ENCODE results near the gene APOBEC3A. TPM values are rescaled to one million over a fixed set of nuclear protein-coding genes. Genes with fewer than 3 reads are reported as not detected.
A peak's percentile ranks its signal among the peaks of the same experiment; 100 is the strongest.

The APOBEC3A gene
- total and polyA plus RNA-seq, 2 of the 8 experiments (the other 6 are each of a cell fraction or from before 2014, with no cell fraction given), result not detected

DNA sequence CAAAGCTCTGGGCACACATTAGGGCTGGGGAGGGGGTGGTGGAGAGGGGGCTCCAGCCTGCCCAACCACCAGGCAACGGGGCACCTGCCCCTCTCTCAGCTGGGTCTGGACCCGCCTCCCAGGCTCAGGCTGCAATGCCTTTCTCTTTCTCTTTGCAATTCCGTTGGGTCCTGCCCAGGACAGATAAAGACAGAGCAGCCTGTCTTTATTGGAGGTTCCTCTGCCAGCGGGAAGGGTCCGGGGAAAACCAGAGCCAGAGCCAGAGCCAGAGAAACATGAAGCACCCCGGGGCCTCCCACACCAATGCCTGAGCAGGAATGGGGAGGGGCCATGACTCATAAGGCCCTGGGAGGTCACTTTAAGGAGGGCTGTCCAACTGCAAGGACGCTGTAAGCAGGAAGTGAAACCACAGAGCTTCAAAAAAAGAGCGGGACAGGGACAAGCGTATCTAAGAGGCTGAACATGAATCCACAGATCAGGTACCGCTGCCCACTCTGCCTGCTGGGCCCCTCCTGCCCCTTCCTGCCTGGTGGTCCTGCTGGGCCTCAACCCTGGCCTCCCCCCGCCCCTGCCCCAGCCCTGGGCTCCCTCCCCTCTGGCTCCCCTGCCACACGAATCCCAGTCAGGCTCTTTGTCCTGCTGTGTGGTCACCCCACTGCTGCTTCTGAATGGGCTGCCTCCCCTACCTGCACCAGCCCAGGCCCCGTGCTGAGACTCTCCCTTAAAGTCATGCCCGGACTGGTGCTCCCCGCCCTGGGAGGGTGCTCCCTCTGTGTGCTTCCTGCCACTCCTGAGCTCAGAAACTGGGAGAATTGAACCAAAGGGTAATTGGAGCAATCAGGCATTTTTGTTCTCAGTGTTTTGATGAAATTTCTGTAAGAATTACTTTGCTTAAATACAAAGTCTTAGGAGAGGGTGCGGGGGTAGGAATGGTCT lies 24.9 kb downstream of the APOBEC3A start, which contains the start of gene APOBEC3B (continued):
- TF ChIP-seq POLR2AphosphoS5 (IDR thresholded peaks at IDR 0.05; ENCODE audit: low read depth, low read length) (0 out of 2 replicates have a peak, but pooled peaks have one; percentile 28), RBBP5 (IDR thresholded peaks at IDR 0.05; ENCODE audit: borderline replicate concordance, low read depth, low read length) (no peak), SUZ12 (IDR thresholded peaks at IDR 0.05; ENCODE audit: low read length) (no peak), JUND (IDR thresholded peaks at IDR 0.05; ENCODE audit: low read length) (peak; percentile 91), GABPA (IDR thresholded peaks at IDR 0.05; ENCODE audit: borderline replicate concordance, insufficient read depth, low read length) (no peak), KDM1A (IDR thresholded peaks at IDR 0.05; ENCODE audit: borderline replicate concordance, low read length) (no peak), EGR1 (IDR thresholded peaks at IDR 0.05; ENCODE audit: borderline replicate concordance, low read depth, low read length) (no peak), CREB1 (IDR thresholded peaks at IDR 0.05) (peak; percentile 45), TAF1 (IDR thresholded peaks at IDR 0.05; ENCODE audit: low read depth, low read length) (0 out of 2 replicates have a peak, but pooled peaks have one; percentile 41), EZH2 (IDR thresholded peaks at IDR 0.05; ENCODE audit: low read depth, low read length, severe bottlenecking) (no peak), CEBPB (IDR thresholded peaks at IDR 0.05; ENCODE audit: low read depth, low read length) (no peak), EP300 (IDR thresholded peaks at IDR 0.05; ENCODE audit: borderline replicate concordance in 1 of 2, low read depth in 2 of 2, low read length in 2 of 2) (no peak), CBX5 (IDR thresholded peaks at IDR 0.05; ENCODE audit: low read depth, low read length) (no peak), TBP (IDR thresholded peaks at IDR 0.05; ENCODE audit: low read depth, low read length) (0 out of 2 replicates have a peak, but pooled peaks have one; percentile 18)
- TF ChIP-seq, protein P1, sequence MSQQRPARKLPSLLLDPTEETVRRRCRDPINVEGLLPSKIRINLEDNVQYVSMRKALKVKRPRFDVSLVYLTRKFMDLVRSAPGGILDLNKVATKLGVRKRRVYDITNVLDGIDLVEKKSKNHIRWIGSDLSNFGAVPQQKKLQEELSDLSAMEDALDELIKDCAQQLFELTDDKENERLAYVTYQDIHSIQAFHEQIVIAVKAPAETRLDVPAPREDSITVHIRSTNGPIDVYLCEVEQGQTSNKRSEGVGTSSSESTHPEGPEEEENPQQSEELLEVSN (IDR thresholded peaks at IDR 0.05), result peak; percentile 91
- TF ChIP-seq, protein P2, sequence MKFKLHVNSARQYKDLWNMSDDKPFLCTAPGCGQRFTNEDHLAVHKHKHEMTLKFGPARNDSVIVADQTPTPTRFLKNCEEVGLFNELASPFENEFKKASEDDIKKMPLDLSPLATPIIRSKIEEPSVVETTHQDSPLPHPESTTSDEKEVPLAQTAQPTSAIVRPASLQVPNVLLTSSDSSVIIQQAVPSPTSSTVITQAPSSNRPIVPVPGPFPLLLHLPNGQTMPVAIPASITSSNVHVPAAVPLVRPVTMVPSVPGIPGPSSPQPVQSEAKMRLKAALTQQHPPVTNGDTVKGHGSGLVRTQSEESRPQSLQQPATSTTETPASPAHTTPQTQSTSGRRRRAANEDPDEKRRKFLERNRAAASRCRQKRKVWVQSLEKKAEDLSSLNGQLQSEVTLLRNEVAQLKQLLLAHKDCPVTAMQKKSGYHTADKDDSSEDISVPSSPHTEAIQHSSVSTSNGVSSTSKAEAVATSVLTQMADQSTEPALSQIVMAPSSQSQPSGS (IDR thresholded peaks at IDR 0.05; ENCODE audit: low read length), result no peak
